Measurements from ENCODE around the gene DCAF4. TPM values are rescaled to one million over a fixed set of nuclear protein-coding genes. Genes with fewer than 3 reads are reported as not detected.

DCAF4 gene
- total RNA-seq, 1 experiment from 2014 or later, result 39.4 TPM

- intact Hi-C loops (cut with micrococcal nuclease), result no loop called here
- H3K4me3 Mint-ChIP-seq (ENCODE audit: unreplicated experiment), result no peak overlapping the region
- H3K4me1 Mint-ChIP-seq (ENCODE audit: insufficient read depth, unreplicated experiment), result no peaks in the 10 kb centered on the region
- POLR2A ChIA-PET, result interaction anchor here (0.8 kb wide), 1 partner anchor 13 kb away, joined by 4 read pairs; no protein-coding TSS in a partner anchor
- no peaks in the 10 kb centered on the region for H3K27me3 Mint-ChIP-seq (ENCODE audit: insufficient read depth, unreplicated experiment)
- BruUV-seq (replicated peaks), result no TSS peak
- no peak for TF ChIP-seq CTCF (IDR thresholded peaks at IDR 0.05; ENCODE audit: unreplicated experiment)
- no peak for DNase-seq (ENCODE audit: unreplicated experiment)
- peaks cover 66% of the 10 kb centered on the region for H3K36me3 Mint-ChIP-seq (ENCODE audit: insufficient read depth, unreplicated experiment)
- CTCF ChIA-PET, result no interaction called here
- H3K27ac Mint-ChIP-seq (ENCODE audit: low read depth, unreplicated experiment), result no peak overlapping the region
- H3K9me3 Mint-ChIP-seq (ENCODE audit: unreplicated experiment), result no peaks in the 10 kb centered on the region
These were observed 52.6 kb downstream of the DCAF4 start for GRCh38 chr14:72978856-72979255.

- CTCF ChIA-PET, result no interaction called here
These were observed 54.6 kb downstream of the DCAF4 start for GRCh38 chr14:72980863-72981262.

GRCh38 chr14:72982146-72982708 is 56.0 kb downstream of the DCAF4 start:
- CTCF ChIA-PET, result interaction anchor here (0.6 kb wide), 2 partner anchors 42 to 280 kb away, joined by 3 to 5 read pairs; no protein-coding TSS in a partner anchor
- intact Hi-C loops (cut with micrococcal nuclease), result no loop called here
- POLR2A ChIA-PET, result interaction anchor here (0.8 to 0.9 kb wide), 2 partner anchors 25 to 76 kb away, joined by 3 read pairs; partner anchors contain the start of gene RBM25

More at GRCh38 chr14:72980863-72981262, 54.6 kb downstream of the DCAF4 start:
- peaks cover 69% of the 10 kb centered on the region for H3K36me3 Mint-ChIP-seq (ENCODE audit: insufficient read depth, unreplicated experiment)
- BruUV-seq (replicated peaks), result no TSS peak
- DNase-seq (ENCODE audit: unreplicated experiment), result no peak
- no peak overlapping the region for H3K4me3 Mint-ChIP-seq (ENCODE audit: unreplicated experiment)
- no peak for TF ChIP-seq CTCF (IDR thresholded peaks at IDR 0.05; ENCODE audit: unreplicated experiment)
- no peak overlapping the region for H3K27ac Mint-ChIP-seq (ENCODE audit: low read depth, unreplicated experiment)
- H3K9me3 Mint-ChIP-seq (ENCODE audit: unreplicated experiment), result no peaks in the 10 kb centered on the region
- no peaks in the 10 kb centered on the region for H3K27me3 Mint-ChIP-seq (ENCODE audit: insufficient read depth, unreplicated experiment)
- intact Hi-C loops (cut with micrococcal nuclease), result no loop called here
- POLR2A ChIA-PET, result no interaction called here
- H3K4me1 Mint-ChIP-seq (ENCODE audit: insufficient read depth, unreplicated experiment), result no peaks in the 10 kb centered on the region

GRCh38 chr14:72986214-72986613 is 60.0 kb downstream of the DCAF4 start:
- no peaks in the 10 kb centered on the region for H3K4me1 Mint-ChIP-seq (ENCODE audit: insufficient read depth, unreplicated experiment)
- no peaks in the 10 kb centered on the region for H3K27me3 Mint-ChIP-seq (ENCODE audit: insufficient read depth, unreplicated experiment)
- intact Hi-C loops (cut with micrococcal nuclease), result no loop called here
- TF ChIP-seq CTCF (IDR thresholded peaks at IDR 0.05; ENCODE audit: unreplicated experiment), result no peak
- H3K36me3 Mint-ChIP-seq (ENCODE audit: insufficient read depth, unreplicated experiment), result peaks cover 58% of the 10 kb centered on the region
- no TSS peak for BruUV-seq (replicated peaks)
- CTCF ChIA-PET, result interaction anchor here (0.6 kb wide), 1 partner anchor 50 kb away, joined by 3 read pairs; no protein-coding TSS in a partner anchor
- POLR2A ChIA-PET, result no interaction called here
- no peak overlapping the region for H3K4me3 Mint-ChIP-seq (ENCODE audit: unreplicated experiment)
- H3K27ac Mint-ChIP-seq (ENCODE audit: low read depth, unreplicated experiment), result no peak overlapping the region
- H3K9me3 Mint-ChIP-seq (ENCODE audit: unreplicated experiment), result no peaks in the 10 kb centered on the region
- DNase-seq (ENCODE audit: unreplicated experiment), result no peak

More at GRCh38 chr14:72982146-72982708, 56.0 kb downstream of the DCAF4 start:
- DNase-seq (ENCODE audit: unreplicated experiment), result no peak
- H3K4me1 Mint-ChIP-seq (ENCODE audit: insufficient read depth, unreplicated experiment), result no peaks in the 10 kb centered on the region
- H3K27ac Mint-ChIP-seq (ENCODE audit: low read depth, unreplicated experiment), result no peak overlapping the region
- no peaks in the 10 kb centered on the region for H3K9me3 Mint-ChIP-seq (ENCODE audit: unreplicated experiment)
- no peak for TF ChIP-seq CTCF (IDR thresholded peaks at IDR 0.05; ENCODE audit: unreplicated experiment)
- peaks cover 67% of the 10 kb centered on the region for H3K36me3 Mint-ChIP-seq (ENCODE audit: insufficient read depth, unreplicated experiment)
- no peak overlapping the region for H3K4me3 Mint-ChIP-seq (ENCODE audit: unreplicated experiment)
- H3K27me3 Mint-ChIP-seq (ENCODE audit: insufficient read depth, unreplicated experiment), result no peaks in the 10 kb centered on the region
- no TSS peak for BruUV-seq (replicated peaks)

Data from MCF 10A (cell line).